Glomerular visceral epithelial cell (primary cell): ENCODE measurements around the gene MTHFSD.

ENCODE experiments used
- DNase-seq: peaks from one replicate; pipeline ENCODE4 v3.0.0-alpha.2; 2016; ENCODE audit errors: extremely low spot score

The MTHFSD gene

DNA sequence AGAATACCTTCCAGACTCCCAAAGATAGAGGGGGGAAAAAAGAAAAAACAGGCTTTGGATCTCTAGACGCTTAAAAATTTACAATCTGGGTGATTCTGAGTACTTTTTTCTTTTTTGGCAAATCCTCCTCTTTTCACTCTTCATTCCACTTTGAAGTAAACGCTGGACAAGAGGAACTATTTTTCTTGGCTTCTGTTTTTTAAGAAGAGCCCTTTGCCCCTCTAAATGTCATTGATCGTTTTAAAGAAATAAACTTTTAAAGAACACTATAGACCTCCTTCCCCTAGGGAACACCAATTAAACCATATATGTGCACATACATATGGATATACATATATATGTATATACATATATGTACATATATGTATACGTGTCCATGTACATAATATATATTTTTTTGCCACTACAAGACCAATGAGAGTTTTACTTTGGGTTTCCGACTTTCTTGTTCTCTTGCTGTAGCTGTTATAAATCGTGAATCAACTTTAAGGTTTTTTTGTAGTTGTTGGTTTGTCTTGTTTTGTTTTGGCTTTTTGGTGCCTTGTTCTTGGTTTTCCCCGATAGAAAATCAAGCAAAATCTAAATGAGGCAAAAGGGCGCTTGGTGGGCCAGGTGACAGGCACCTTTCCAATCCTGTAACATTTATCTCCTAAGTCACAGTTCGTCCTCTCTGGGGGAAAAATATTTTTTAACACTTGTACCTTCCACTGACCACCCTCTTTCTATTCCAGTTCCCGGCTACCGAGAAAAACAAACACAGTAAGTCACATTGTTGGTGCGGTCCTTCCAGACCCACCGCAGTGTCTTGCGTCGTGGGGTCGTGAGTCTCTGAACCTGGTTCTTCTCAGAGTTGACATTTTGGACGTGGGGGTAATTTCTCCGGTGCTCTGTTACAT is 40.3 kb downstream of the MTHFSD start:
- no peak for DNase-seq

DNA sequence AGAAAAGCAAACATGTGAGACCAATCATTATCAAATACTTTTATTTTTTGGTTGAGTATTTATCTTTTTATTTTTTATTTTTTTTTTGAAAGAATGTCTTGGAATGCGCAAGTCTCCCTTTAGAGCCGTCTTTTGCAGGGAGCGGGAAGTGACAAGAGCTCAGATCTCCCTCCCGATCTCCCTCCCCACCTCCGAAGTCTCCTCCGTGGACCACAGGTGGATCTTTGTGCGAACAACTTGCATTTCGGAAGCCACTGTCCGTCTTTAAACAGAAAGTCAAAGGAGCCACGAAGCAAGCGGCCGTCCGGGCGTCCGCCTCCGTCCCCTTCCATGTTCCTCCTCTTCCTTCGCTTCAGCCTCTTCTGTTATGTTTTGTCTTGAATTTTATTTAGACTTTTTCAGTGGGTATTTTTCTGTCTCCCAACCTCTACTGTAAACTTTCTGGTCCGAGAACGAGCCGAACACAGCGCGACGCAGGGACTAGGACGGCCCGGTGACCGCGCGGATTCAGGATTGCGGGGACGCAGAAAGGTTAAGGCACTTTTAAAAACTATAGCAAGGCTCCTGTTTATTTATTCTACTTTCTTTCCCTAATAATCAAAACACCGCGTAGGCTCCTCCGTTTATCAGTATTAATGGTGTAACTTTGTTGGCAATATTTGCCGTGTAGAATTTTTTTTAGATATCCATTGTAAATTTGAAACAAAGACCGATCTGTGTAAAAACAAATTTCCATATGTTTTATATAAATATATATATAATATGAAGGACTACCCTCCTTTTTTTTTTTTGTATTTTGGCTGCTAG is 41.4 kb downstream of the MTHFSD start:
- no peak for DNase-seq

DNA sequence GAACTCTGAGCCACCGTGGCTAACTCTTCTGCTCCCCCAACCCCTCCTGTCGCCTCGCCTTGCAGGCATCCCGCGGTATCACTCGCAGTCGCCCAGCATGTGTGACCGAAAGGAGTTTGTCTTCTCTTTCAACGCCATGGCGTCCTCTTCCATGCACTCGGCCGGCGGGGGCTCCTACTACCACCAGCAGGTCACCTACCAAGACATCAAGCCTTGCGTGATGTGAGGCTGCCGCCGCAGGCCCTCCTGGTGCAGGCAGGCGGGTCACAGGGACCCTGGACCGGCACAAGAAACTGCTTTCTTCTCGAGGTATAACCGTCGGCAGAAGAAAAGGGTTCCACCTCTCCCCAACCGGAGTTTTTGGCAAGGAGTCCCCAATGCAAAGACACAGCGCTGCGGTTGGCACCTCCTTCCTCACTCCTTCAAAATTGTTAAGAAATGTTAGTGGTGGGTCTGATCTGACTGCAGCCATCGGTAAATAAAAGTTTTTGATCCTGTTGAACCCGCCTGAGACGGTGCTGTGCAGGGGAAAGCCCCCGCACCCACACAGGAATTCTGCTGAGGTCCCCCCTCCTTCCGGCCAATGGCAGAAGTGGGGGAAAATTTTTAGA is 42.1 kb downstream of the MTHFSD start:
- DNase-seq, result no peak

DNA sequence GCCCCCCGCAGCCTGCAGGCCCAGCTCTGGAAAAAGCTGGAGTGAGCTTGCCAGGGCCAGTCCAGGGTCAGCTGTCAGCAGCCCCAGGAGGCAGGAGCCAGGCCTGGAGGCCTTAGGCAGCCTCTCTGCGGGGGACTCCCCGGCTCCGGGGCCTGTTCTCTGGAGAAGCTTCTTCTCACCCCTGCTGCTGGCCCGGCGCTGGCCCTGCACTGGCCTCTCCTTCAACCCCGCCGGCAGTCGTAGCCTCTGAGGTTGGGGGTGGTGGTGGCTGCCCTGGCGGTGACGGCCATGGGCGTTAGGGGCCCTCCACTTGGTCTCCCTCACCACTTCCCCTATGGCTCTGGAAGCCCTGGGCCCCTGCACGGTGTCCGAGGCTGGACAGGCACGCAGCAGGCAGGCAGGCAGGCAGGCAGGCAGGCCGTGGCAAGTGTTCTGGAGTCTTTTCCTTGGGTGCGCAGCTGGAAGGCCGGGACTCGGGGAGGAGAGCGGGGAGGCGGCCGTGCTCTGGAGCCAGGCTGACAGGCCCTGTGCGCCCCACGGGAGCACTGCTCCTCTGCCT is 42.7 kb downstream of the MTHFSD start:
- no peak for DNase-seq

DNA sequence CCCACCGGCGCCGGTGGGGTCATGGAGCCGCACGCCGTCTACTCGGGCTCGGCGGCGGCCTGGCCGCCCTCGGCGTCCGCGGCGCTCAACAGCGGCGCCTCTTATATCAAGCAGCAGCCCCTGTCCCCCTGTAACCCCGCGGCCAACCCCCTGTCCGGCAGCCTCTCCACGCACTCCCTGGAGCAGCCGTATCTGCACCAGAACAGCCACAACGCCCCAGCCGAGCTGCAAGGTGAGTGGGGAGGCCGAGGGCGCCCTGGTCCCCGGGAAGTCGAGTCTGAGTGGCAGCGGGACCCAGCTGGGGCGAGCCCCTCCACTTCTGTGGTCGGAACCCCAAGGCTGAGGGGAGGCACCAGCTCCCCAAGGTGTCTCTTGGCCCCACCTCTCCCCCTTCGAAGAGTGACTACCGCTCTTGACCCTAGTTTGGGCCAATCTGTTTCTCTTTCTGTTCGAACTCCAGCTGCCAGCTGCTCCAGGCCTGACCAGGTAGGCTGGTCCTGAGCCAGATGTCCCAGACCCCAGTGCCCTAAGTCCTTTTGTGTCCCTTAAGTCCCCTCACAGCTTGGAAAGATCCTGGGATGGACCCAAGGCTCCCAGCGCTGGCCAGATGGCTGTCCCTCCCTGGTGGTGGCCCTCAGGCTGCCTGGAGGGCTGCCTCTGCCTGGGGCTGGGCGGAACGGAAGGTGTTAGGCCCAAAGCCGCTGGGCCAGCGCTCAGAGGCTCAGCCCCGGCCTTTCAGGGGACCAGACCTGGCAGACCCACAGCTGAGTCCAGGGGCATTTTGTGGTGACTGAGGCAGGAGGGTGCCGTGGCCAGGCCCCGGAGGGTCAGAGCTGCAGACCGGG is 43.5 kb downstream of the MTHFSD start:
- no peak for DNase-seq

DNA sequence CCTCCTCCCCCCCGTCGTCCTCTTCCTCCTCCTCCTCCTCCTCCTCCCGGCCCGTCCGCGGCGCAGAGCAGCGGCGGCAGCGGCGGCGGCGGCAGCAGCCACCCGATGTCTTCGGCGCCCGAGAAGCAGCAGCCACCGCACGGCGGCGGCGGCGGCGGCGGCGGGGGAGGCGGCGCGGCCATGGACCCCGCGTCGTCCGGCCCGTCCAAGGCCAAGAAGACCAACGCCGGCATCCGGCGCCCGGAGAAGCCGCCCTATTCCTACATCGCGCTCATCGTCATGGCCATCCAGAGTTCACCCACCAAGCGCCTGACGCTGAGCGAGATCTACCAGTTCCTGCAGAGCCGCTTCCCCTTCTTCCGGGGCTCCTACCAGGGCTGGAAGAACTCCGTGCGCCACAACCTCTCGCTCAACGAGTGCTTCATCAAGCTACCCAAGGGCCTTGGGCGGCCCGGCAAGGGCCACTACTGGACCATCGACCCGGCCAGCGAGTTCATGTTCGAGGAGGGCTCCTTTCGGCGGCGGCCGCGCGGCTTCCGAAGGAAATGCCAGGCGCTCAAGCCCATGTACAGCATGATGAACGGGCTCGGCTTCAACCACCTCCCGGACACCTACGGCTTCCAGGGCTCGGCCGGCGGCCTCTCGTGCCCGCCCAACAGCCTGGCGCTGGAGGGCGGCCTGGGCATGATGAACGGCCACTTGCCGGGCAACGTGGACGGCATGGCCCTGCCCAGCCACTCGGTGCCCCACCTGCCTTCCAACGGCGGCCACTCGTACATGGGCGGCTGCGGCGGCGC is 44.4 kb downstream of the MTHFSD start, which contains the start of gene FOXF1:
TSS of gene FOXF1 (plus strand) at position 63 of the 797 bp plus-strand sequence. CDS start at position 106, 43 bp downstream.
- no peak for DNase-seq

DNA sequence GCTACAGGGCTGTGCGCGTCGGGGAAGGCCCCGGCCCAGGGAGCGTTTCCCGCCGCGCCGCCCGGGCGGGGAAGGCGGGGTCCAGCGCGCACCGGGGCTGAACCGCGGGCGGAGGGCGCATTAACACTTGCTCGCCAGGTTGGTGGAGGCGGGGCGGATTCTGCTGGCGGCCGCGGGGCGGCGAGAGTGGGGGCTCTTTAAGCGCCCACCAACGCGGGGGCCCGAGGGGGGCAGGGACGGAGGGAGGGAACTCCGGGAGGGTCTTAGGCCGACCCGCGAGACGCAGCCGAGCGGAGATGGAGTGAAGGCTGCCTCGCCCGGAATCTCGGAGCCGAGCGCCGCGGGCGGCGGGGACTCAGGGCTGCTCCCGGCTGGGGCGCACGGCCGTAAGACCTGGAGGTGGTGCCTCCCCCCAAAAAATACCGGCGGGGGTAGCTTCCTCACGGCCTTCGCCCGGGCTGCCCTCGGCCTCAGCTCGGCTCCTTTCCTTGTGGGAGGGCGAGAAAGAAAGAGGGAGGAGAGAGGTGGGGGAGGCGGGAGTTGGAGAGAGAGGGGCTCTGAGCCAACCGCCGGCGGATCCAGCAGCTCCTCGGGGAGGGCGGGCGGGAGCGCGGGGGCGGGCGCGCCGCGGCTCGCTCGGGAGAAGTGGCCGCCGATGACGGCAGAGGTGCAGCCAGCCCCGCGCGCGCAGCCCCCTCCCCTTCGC is 45.1 kb downstream of the MTHFSD start:
- no peak for DNase-seq

DNA sequence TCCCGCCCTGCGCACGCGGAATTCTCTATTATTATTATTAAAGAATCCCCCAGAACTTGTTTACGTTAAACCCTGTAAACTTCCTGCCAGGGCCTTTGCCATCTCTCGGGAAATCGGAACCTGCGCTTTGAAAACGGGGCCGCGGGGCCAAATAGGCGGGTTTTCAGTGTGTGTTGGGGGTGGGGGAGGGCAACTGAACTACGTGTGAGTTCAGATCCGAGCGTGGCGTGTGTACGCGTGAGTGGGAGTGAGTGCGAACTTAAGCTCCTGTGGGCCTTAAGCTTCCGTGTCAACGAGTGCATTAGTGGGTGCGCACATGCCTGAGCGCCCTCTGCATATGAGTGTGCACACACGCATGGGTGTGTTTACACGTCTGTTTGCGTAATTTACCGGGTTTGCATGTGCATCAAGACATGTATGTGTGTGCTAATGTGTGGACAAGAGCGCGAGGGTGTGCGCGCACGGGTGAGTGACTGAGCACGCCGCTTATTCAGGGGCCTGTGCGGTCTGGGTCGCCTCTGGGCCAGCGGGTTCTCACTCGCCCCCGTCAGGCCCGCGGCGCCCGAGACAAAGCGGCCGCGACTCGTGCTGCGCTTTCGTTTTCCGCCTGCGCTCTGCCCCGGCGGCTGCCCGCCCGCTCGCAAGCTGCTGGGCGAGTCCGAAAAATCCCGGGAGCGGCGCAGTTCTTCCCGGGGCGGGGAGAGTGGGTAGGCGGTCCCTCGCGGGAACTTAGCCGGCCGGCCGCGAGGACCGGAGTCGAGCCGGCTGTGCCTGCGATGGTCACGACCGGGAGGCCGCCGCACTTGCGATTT is 45.9 kb downstream of the MTHFSD start:
- peak; percentile 24 for DNase-seq

DNA sequence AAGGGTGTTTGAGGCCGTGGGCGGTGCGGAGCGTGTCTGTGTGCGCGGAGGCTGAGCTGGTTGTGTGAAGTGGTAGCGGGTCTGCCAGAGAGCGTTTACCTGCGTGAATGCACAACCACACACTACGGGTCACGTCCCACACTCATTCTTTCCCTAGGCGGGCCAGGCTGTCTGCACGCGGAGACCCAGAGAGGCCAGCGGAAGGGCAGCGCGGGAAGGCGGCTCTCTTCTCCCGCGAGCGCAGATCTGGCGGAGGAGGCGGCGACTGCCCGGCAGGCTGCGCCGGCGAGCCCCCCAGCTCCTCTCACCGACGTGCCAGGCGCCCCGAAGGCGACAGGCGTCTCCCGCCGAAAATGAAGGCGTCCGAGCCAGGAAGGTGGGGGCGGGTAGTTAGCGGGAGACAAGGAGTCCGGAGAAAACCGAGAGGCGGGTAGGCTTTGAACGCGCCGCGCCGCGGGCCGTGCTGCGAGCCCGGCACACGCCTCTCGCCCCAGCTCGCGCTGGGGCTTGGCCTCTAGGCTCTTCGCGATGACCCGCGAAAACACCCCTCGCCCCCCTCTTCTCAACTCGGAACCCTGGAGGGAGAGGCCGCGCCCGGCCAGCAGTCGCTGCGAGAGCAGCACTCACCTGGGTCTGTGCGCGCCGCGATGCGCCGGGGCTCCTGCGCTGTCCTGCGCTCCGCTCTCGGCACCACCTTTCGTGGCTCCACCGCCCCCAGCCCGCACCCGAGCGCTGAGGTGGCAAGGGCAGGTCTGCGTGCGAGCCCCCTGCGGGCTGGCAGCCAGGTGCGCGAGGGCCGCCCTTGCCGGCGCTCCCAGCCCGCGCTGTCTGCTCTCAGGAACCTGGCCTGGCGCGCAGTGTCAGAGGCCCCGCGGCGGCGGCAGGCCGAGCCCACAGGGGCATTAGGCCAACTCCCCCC is 46.7 kb downstream of the MTHFSD start:
- no peak for DNase-seq

DNA sequence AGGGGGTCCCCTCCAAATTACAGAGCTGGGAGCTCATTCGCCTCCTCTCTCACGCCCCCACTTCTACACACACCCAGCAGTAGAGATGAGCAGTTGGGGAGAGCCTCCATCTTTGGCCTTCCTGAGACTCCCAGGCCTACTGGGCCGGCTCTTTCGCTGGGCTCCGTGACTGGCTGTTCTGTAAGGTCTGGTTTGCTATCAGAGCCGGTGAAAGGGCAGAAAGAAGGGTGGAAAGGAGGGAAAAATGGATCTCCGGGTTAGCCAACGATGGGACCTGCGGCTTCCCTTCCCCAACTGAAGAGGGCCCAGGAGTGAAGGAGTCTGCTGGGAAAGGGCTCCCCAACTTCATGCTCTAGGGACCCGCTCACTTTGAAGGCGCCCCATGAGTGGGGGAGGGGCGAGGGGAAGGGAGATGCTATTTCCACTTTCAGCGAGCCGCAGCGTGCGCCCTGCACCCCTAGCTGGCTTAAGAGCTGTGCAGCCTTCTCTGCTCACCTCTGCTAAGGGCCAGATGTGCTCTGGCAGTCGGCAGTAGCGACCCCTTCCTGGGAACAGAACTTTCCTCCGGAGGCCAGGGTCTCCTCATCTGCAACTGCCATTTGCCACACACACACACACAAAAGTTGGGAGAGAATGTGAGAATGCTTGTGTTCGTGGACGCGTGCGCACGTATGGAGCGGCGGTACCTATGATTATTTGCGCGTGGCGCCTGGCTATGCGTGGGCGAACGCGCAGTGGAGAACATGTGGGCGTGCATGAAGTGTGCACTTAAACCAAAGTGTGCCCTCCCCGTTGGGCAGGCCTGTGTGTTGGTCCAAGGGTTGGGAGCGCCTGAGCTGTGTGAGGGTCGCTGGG is 47.6 kb downstream of the MTHFSD start:
- no peak for DNase-seq

DNA sequence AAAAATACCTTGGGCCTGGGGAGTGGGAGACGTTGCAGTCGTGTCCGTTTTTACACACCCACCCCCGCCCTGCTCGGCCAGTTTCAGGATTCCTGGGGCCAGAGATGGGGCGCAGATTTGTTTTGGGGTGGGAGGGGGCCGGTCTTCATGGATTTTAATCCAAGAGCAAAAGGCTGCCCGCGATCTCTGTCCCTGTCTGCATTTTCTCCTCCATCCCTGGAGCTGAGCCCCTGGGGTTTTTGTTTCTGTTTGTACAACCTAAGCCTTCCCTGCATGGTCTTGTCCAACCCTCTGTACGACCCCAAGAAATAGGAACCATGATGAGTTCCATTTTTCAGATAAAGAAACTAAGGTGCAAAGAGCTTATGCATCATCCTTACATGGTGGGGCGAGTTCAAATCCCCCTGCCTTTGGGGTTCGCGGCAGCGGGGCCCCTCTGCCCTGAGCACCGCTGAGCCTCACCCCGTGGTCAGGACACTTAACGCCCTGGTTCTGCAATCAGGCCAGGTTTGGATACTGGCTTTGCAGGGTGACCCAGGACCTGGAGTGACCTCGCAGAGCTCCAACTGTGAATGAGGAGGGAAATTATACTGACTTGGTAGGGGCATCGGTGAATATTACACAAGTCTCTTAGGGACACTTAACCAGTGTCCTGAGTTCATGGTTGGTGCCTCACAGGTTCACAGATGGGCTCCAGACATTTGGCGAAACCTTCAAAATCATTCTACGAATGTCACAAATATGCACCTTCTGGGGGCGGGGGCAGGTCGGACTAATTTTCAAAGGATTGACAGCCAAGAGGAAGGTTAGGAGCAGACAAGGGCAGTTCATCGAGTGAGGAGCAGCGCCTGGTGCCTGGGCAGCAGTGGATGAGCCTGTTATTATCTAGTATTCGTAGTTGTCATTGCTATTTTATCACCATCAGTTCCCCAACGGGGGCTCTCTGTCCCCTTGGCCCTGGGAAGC is 48.9 kb downstream of the MTHFSD start:
- no peak for DNase-seq

DNA sequence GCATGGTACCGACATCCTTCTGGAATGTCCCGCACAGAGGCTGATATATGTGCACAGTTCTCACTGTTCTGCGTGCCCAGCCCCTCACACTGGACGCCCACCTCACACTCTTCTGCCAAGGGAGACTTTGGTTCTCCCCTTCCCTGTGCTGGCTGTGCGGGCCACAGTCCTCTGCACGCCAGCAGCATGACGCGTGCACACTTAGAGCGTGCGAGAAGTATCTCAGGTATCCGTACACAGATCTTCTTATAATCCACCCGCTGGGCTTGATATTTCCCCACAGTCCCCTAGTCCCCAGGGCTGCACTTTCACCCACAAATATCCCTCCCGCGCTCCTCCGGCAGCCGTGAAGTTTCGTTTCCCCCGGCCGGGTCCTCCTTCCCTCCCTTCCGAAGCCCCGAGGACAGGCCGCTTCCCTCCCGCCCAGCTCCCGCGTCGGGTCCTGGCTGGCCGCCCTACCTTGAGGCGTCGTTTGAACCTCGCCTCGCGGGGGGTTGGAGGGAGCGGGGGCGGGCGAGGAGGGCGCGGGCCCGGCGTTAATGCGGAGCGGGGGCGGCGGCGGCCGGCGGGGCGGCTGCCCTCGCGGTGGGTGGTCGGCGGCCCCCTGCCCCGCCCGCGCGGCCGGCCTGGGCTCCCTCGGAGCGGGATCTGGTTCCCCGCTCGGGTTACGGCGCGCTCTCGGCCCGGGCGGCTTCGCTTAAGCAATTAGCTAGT is 49.7 kb downstream of the MTHFSD start:
- DNase-seq, result no peak

DNA sequence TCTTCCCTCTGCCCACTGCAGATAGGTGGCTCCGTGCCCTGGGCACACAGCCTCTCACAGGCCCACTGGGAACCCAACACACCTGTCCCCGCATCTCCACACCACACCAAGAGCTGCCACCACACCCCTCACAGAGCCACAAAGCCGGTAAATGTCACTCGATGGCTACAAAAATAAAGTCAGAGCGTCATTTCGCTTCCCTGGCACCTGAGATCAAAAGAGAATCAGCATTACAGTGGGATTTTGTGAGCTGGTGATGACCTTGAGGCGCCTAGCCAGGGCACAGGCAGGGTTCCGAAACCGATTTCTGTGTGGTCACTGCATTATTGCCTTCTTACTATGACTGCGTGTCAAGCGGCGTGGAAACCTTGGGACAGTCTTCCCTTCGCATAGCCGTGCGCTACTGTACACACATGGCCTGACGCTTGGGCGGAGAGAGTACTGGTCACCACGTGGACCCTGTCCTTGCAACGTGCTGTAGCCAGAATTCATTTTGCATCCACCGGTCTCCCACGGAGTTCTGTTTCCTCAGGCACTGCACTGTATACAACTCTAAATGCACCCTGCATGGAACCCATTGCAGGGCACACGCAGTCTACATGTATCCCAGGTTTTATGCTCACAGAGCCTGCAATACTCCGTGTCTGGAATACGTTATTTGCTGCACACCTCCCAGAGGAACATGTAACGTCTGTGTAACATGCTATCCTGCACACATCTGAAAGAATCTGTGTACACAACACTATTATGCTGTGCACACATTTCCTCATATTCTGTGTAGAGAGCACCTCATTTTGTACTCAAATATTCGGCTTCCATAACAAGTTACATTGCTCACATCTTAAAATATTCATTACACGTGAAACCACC is 50.5 kb downstream of the MTHFSD start:
- no peak for DNase-seq

DNA sequence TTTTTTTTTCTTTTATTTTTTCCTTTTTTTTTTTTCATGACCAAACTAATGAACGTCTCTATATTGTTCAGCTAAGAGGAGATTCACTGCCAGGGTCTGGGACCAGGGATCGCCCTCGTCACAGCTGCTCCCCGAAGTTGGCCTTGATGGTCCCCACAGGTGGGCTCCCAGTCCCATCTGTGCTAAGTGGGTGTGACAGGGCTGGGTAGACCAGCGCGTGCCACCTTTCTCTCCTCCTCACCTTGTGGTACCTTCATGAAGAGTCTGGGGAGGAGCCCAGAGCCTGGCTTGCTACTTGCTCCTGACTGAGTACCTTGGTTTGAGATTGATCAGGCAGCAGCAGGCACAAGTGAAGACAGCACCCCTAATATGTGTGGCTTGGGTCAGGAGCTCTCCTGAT is 51.2 kb downstream of the MTHFSD start:
- no peak for DNase-seq
